Kidney glomerular epithelial cell (primary cell): ENCODE measurements around the gene C7orf25.
"Not testable (repeated sequence)": the region's sequence is repeated elsewhere in the genome, so short reads cannot be mapped to it uniquely, and the experiment has no call there.

Experiments
- DNase-seq: peaks from one replicate; lab custom pipeline; 2025; lab: John Stamatoyannopoulos, UW

The C7orf25 gene

DNA sequence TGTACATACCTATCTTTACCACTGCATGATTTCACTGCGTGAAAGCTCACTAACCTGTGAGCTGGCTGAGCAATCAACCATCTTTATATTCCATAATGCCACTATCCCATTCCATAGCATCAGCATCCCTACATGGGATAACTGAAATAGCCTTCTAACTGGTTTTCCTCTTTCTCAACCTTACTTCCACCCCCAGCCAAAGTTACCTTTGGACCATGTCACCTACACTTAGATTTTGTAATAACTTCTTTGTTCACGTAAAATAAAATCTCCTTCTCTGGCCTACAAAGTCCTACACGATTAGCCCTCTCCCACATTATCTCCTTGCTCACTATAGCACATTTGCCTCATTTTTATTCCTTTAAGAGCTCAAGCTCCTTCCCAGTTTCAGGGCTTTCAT is 17.6 kb upstream of the C7orf25 start:
- no peak for DNase-seq

DNA sequence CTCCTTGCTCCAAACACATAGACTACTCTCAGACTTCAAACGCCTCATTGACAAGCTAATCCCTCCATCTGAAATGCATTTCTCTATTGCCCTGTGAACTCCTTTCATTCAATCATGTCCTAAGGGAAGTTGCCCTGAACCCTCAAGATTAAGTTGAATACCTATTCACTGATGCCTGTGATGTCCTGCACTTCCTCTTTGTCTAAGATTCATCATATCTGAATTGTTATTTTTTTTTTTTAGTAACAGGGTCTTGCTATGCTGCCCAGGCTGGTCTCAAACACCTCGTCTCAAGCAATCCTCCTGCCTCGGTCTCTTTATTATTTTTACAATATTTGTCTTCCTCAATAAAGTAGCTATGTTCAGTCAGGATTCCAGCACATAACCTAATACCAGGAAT is 16.9 kb upstream of the C7orf25 start:
- DNase-seq = no peak

DNA sequence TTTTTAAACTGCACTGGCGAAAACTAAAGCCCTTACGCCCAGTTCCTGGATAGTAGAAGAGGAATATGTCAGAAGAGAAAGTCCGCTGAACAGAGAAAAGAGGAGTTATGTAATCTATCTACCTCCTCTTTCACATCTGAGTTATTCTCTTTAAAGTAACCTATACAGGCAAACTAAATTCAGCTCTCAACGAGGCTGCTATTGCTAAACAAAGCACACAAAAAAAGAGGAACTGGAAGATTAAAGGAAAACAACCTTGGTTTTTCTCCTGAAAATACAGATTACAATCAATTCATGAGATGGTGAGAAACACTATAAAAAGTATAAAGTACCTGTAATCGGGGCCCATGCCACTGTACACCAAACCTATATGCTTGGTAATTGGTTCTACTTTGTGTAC is 14.3 kb upstream of the C7orf25 start:
- no peak for DNase-seq

DNA sequence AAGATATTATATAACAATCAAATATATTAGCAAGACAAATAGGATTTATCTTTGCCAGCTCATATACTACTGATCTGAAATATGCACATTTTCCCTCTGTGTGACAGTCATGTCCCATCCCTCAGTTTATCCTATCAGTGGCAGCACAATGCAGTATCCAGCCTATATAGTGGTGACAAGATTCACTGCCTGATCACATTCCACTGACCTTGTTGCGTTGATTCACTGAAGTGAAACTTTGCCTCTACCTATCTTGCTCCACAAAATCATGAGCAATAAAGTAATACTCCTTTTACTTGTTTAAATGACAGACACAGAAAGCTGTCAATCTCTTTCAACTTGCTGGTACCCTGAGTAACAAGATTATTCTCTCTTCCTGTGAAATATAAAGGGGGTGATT is 13.8 kb upstream of the C7orf25 start:
- DNase-seq = no peak

DNA sequence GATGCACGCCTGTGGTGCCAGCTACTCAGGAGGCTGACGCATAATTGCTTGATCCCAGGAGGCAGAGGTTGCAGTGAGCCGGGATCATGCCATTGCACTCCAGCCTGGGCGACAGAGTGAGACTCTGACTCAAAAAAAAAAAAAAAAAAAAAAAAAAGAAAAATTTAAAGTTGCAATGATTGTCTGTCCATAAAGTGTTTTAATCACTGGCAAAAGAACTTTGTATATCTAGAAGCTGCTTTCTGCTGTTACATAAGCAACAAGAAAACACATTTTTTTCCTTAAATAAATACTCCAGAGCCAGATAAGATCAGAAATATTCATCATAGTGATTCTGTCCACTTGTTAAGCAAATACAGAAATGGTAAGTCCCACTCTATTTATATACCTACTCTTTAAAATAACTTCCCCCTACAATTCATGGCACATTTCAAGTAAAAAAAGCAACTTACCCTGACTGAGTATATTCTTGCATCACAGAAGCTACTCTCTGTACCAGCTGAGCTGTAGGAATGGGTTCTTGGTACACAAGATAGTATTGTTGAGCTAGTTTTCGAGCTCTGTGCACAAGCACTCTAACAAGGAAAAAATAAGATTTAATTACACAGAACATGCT is 12.5 kb upstream of the C7orf25 start:
- DNase-seq = no peak

DNA sequence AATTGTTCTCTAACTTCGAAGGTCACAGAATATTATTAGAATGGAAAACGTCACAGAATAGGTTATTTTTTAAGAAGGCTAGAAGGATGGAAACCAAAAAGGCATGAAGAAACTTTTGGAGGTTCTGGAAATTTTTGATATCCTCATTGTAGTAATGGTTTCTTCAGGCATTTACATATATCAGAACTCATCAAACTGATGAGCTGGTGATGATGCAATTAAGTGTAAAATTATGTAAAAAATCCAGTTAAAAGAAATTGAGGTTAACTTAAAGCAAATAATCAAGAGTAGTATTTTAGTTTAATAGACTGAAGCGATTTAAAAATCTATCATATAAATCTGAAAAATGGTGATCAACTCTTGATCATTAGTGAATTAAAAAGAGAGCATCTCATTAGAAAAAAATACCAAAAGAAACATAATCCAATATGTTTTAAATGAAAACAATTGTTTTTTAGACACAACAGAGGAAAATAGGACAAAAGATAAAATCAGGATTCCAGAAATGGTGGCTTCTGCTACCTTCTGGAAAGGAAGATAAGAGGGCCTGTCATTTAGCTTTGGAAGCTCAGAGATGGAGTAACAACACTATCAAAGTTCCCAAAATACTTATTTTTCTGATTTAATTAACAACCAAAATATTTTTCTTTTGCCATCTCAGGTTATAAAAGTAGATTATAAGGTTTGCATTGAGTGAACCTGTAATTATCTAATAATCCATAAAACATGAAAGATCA is 10.3 kb upstream of the C7orf25 start:
- DNase-seq = no peak

DNA sequence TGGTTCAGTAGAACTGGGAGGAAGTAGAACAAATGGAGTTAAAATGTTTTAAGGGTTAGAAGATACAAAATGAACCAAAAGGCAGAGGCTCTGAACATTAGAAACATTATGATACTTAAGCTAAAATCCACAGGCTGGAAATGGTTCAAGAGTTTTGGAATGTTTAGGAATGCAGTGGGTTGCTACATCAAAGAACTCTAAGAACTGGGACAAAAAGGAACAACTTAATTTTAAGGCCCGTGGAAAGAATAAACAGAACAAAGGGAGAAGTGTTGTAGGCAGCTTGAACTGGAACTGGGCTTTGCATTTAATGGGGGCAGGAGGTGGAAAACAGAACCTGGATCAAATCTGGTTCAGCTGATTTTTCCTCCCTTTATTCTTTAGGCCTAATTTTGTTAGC is 3.5 kb upstream of the C7orf25 start:
- no peak for DNase-seq

DNA sequence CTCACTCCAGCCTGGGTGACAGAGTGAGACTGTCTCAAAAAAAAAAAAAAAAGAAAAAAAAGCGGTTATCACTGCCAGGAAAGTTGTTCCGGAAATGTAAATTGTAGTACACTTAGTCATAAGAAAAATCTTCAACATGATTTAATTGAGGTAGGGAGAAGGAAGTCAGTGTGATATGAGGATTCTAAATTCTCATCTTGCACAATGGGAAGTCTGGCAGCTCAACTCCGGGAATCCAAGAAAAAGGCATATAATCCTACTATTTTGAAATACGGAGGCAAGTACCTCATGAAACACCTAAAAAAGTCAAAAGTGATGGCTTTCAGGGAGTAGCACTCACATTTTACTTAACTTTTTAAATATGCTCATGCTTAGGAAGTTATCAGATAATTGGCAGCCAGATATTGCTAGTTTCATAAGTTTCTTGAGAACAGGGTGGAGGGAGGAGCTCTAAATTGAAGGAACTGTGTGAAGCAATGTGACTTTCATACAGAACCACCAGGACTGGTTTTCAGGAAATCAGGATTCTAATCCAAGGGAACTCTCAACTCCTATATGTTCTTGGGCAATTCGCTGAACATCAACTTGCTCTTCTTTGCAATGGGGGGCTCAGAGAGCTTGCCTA is 2.7 kb upstream of the C7orf25 start:
- no peak for DNase-seq

DNA sequence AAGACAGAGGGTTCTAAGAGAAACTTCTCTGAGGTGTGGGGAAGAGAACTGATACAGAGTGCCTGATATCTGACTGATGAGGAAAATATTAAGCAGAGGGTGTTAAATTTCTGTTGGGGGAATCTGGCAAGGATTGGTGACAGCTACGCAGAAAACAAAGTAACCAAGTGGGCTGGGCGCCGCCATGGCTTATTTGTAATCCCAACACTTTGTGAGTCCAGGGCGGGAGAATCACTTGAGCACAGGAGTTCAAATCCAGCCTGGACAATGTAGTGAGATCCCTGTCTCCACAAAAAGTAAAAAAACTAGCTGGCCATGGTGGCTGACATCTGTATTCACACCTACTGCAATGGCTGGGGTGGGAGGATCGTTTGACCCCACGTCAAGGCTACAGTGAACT is 2.1 kb upstream of the C7orf25 start:
- DNase-seq = no peak

DNA sequence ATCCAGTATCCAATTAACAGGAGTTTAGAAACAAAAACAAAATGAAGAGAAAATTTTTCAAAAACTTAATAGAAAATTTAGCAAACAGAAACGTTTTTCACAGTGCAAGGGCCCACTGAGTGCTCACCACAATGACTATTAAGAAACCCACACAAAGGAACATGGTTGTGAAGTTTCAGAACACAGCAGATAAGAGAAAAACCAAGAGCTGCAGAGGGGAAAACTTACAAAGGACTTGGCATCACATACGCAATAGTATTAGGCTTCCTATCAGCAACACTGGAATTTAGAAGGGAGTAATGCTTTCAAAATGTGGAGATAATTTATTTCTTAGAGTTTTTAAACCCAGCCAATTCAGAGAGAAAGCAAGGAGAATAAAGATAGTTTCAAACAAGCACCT is 1.7 kb upstream of the C7orf25 start:
- DNase-seq = no peak

DNA sequence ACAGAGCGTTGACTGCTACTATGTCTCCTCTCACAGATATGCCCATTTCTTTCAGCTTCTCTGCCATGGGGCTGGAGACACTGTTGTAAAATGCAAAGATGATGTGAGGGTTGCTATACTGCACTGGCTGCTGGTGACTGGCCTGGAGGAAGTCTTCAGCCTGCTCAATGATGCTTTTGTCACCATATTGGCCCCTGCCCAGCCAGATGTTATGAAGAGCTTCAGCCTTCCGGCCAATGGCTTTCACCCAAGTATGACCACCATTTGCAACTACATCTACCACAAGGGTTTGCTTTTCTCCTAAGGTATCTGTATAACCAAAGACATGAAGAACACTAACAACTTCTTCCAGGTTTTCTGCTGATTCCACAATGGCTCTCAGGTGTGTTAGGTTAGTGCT is 1.6 kb downstream of the C7orf25 start:
- no peak for DNase-seq

DNA sequence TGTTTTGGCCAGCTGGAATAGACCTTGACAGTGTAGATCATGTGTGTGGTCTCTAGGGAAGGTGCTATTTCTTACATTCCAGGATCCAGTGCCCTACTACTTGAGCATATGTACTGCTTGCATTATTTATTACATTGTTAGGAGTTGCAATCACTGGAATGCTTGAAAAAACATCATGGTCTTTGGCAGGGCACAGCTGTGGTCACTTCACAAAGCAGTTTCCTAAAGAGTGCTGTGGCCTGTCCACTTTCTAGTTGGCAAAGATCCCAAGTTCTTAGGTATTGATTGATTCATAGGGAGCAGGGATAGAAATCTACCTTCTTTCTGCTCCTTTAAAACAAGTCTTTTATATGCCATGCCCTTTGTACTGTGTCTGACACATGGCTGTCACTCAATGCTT is 4.6 kb downstream of the C7orf25 start:
- DNase-seq = no peak

DNA sequence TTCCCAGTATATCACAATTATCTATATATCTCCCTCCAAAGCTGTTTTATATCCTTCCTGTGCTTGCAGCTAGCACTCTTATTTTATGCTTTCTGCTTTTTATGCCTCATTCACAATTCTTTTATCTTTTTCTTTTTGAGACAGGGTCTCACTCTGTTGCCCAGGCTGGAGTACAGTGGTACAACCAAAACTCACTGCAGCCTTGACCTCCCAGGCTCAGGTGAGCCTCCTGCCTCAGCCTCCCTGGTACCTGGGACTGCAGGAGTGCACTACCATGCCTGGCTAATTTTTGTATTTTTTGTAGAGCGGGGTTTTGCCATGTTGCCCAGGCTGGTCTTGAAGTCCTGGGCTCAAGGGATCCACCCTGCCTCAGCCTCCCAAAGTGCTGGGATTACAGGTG is 5.7 kb downstream of the C7orf25 start:
- DNase-seq = no peak

DNA sequence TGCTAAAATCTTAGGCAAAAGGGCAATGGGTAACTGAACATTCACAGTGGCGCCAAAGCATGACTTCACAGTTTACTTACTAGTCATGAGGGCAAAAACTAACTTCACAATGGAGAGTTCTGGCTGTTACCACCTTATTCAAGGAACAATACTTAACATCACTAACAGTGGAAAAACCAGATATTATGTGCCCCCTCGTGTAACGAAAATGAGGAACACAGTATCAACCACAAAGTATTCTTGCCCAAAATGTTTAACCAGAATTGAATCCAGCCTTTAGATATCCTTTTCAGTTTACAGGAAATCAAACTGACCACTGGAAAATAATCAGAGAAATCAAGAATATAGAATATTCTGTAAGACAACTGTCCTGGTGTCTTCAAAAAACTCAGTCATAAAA is 9.5 kb downstream of the C7orf25 start:
- no peak for DNase-seq

DNA sequence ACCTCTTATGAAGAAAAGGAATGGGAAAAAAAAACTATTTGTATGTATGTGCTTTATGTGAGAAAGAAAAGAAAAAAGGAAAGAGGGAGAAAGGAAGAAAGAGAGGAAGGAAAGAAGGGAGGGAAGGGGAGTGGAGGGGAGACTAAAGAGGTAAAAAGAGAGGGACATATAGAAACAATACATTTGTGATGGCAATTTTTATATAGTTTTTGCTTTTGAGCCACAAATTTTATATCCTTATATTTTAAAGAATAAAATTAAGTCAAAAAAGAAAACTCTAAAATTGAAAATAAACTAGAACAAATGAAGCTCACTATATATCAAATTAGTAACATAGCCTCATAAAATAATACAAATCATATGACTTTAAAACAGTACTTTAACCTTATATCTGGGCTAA is 11.0 kb downstream of the C7orf25 start:
- DNase-seq = no peak

DNA sequence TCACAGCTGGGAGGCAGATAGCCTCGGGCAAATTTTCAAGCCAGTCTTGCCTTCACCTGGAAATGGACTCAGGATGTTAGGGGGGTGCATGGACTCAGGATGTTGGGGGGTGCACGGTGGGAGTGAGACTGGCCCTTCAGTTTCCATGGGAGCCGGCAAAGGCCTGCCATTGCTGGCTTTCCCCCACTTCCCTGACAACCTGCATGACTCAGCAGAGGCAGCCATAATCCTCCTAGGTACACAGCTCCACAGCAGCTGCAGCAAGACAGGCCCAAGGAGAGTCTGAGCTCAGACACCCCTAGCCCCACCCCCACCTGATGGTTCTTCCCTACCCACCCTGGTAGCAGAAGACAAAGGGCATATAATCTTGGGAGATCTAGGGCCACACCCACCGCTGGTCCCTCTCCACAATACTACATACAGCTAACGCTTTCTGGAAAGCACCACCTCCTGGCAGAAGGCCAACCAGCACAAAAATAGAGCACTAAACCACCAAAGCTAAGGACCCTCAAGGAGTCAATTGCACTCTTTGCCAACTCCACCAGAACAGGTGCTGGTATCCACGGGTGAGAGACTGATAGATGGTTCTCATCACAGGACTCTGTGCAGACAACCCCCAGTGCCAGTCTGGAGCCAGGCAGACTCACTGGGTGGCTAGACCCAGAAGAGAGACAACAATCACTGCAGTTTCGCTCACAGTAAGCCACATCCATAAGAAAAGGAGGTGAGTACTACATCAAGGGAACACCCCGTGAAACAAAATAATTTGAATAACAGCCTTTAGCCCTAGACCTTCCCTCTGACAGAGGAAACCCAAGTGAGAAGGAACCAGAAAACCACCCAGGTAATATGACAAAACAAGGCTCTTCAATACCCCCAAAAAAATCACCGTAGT is 18.3 kb downstream of the C7orf25 start:
- no peak for DNase-seq

DNA sequence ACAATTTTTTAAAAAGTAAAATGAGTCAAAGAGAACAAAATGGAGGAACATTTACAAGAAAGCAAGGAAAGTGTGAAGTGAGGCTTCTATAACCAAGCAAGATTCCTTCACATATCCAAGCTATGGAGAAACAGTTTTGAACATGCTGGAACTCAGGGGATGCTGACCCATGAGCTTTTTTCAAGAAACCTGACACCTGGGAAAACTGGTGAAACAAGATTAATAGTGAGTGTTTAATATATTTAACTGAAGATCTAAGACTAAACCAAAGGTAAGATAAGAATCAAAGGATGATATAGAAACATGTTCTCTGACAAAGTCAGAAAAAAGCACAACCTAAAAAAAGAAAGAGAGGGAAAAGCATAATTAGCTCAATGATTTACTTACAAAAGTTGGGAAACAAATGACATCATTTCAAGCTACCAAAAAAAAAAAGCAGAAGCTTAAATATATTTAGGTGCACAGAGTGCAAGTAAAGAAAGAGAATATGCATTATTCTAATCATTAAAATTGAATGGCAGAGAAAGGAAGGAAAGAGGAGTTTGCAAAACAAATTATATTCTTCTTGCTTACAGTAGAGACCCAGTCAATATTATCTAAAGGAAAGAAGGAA is 24.9 kb downstream of the C7orf25 start:
- DNase-seq = no peak

DNA sequence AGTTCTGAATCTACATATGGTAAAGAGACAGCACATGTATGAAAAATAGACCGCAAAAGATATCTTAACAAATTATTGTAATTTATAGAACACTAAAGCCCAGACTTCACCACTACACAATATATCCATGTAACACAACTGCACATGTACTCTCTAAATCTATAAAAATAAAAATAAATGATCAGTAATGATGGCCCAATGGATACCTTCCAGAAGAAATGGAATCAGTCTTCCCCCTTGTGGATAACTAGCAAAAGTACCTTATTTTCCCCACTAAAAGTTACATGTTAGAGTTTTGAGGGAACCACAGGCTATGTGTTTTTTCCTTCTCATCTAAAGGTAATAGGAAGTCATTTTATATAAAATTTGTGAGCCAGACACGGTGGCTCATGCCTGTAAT is 25.7 kb downstream of the C7orf25 start:
- no peak for DNase-seq

DNA sequence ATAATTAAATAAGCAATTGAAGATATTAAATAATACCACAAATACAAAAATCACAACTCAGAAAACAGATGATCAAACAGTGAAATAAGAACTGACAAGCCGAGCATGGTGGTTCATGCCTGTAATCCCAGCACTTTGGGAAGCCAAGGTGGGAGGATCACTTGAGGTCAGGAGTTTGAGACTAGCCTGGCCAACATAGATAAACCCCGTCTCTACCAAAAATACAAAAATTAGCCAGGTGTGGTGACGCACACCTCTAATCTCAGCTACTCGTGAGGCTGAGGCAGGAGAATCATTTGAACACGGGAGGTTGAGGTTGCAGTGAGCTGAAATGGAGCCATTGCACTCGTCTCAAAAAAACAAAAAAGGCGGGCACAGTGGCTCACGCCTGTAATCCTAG is 26.7 kb downstream of the C7orf25 start:
- DNase-seq = not testable (repeated sequence)

DNA sequence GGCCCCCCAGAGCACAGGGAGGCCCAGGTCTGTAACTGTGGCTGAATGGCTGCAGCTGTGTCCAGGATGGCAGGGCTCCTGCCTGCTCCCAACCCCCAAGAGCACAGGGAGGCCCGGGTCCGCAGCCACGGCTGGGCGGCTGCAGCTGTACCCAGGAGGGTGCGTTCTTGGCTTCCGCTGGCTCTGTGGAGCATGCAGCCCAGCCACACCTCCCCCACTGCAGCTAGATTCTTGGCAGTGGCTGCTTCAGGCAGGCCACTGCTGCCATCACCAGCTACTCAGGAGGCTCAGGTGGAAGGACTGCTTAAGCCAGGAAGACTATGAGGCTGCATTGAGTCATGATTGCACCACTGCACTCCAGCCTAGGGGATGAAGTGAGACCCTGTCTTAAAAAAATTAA is 27.9 kb downstream of the C7orf25 start:
- peak; percentile 38 for DNase-seq

DNA sequence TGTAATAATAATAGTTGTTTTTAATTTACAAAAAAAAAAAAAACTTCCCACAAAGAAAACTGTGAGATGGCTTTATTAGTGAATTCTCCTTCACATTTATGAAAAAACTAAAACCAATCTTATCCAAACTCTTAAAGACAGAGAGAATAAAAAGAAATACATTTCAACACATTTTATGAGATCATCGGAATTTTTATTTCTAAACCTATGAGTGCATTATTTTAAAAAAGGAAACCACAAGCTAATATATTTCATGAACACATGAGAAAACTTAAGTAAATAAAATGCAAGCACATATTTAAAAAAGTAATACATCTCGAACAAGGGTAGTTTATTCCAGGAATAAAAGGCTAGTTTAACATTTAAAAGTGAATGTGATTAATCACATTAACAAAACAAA is 31.5 kb downstream of the C7orf25 start:
- DNase-seq = no peak

DNA sequence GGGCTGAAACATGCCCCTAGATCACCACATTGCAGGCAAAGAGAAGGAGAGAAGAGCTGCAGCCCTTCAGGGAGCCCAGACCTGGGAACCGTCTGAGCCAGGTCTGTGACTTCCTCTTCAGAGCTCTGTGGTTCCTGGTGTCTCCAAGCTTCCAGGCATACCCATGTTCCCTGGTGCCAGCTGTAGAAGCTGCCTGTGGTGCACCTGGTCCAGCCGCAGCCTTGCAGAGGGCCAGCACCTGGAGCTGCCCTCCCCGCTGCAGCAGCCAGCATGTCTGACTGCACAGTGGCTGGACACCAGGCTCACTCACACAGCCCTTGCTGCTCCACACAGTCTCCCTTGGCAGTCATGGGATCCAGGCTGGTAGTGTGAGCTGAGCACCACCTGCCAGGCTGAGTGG is 33.6 kb downstream of the C7orf25 start:
- DNase-seq = no peak
